K562 (cell line): ENCODE measurements around the gene SMG7. TPM values are rescaled to one million over a fixed set of nuclear protein-coding genes. Genes with fewer than 3 reads are reported as not detected.

Source experiments
- ATAC-seq: fragments of 200-7000 bp; cut with Tn5 transposase; 3 replicates; pipeline ENCODE4 v1.9.1; 2020; ENCODE audit warnings: moderate library complexity
- BruUV-seq: library from RNA; stranded (reverse); fragments of 400-500 nt; replicated peaks from 2 replicates; lab custom pipeline; 2021; lab: Mats Ljungman, UMichigan
- CTCF ChIA-PET: fragments of 300-600 bp; formaldehyde crosslinking; extraction: SDS; loops from one replicate; lab custom pipeline; 2021; ENCODE audit warnings: low intra/inter-chr PET ratio; lab: Yijun Ruan, JAX
- POLR2A ChIA-PET: fragments of 300-600, 350-650 bp; sonication (Branson Sonifier 250); formaldehyde crosslinking; extraction: SDS; loops from one replicate; lab custom pipeline; 2021; ENCODE audit warnings: antibody characterized with exemption, inconsistent platforms; lab: Yijun Ruan, JAX
- DNase-seq, 4 experiments: peaks; one replicate each; pipeline versions ENCODE4 v3.0.0 to v3.0.0-alpha.2; 2011 to 2018; ENCODE audit warnings: low spot score in 3 of 4, mixed read lengths in 3 of 4; ENCODE audit errors: extremely low read depth in 1 of 4
- FAIRE-seq: peaks from 2 replicates; lab custom pipeline; 2011; peaks lifted over from hg19 to GRCh38; lab: Jason Lieb, UNC
- H2AFZ ChIP-seq: 2 replicates; pipeline ENCODE4 v1.6.0; 2011; ENCODE audit warnings: low read depth, low read length, control low read depth, inconsistent platforms
- H3K27ac ChIP-seq: fragments of 200-600 bp; 3 replicates; pipeline ENCODE4 v1.8.0; 2011; ENCODE audit warnings: low read depth, mild to moderate bottlenecking, control low read depth, inconsistent platforms, low read length, moderate library complexity, mixed read lengths; ENCODE audit errors: extremely low read depth
- H3K27me3 ChIP-seq, 2 experiments: fragments of 300-600 bp in 1 of 2; 2 replicates in 1 of 2; 3 replicates in 1 of 2; pipeline versions ENCODE4 v1.6.0 to v1.8.0; 2011; ENCODE audit warnings: inconsistent platforms in 2 of 2, low read length in 2 of 2, mild to moderate bottlenecking in 1 of 2, mixed read lengths in 1 of 2, moderate library complexity in 1 of 2; ENCODE audit not compliant: control insufficient read depth in 2 of 2, insufficient read depth in 2 of 2
- H3K36me3 ChIP-seq: fragments of 300-600 bp; 3 replicates; pipeline ENCODE4 v1.8.0; 2011; ENCODE audit warnings: mild to moderate bottlenecking, low read length, inconsistent platforms; ENCODE audit not compliant: control insufficient read depth, insufficient read depth
- H3K4me1 ChIP-seq, 2 experiments: fragments of 200-600 bp in 1 of 2; replicated peaks in 1 of 2; 2 replicates in 1 of 2; 3 replicates in 1 of 2; pipeline versions ENCODE4 v1.5.1 to v1.8.0; 2011; ENCODE audit warnings: inconsistent platforms in 2 of 2, low read length in 2 of 2, mild to moderate bottlenecking in 1 of 2, mixed read lengths in 1 of 2, moderate library complexity in 1 of 2; ENCODE audit not compliant: control insufficient read depth in 2 of 2, insufficient read depth in 2 of 2
- H3K4me2 ChIP-seq: 2 replicates; pipeline ENCODE4 v1.6.1; 2011; ENCODE audit warnings: low read length, control low read depth, inconsistent platforms, mixed read lengths; ENCODE audit not compliant: insufficient read depth
- H3K4me3 ChIP-seq: fragments of 200-600 bp; sonication (generic), shearing (Covaris generic); 2 replicates; pipeline ENCODE4 v1.5.1; 2016; ENCODE audit warnings: control low read depth, inconsistent platforms
- H3K79me2 ChIP-seq: fragments of 200-600 bp; 3 replicates; pipeline ENCODE4 v1.8.0; 2011; ENCODE audit warnings: low read length, inconsistent platforms; ENCODE audit not compliant: control insufficient read depth, insufficient read depth
- H3K9ac ChIP-seq, 2 experiments: 2 replicates each; pipeline versions ENCODE4 v1.6.0 to v1.6.1; 2011; ENCODE audit warnings: low read depth in 2 of 2, low read length in 2 of 2, control low read depth in 1 of 2, inconsistent platforms in 1 of 2, mild to moderate bottlenecking in 1 of 2, mixed read lengths in 1 of 2; ENCODE audit not compliant: insufficient read depth in 1 of 2
- H3K9me1 ChIP-seq: one replicate; pipeline ENCODE4 v1.6.0; 2011; ENCODE audit warnings: inconsistent platforms, mild to moderate bottlenecking, low read length, moderate library complexity; ENCODE audit not compliant: control insufficient read depth, insufficient read depth
- H3K9me3 ChIP-seq: replicated peaks from 2 replicates; pipeline ENCODE4 v1.5.1; 2011; ENCODE audit warnings: low read depth, low read length, inconsistent platforms; ENCODE audit not compliant: control insufficient read depth, insufficient read depth
- H4K20me1 ChIP-seq: replicated peaks from 2 replicates; pipeline ENCODE4 v1.6.1; 2011; ENCODE audit warnings: low read length, inconsistent platforms, mixed read lengths; ENCODE audit not compliant: control insufficient read depth, insufficient read depth
- HMG20B ChIP-seq: fragments of 250-450 bp; sonication (Bioruptor Pico); IDR thresholded peaks from 2 replicates; pipeline ENCODE4 v1.5.0; 2021; ENCODE audit warnings: mild to moderate bottlenecking
- KDM4B ChIP-seq, 2 experiments: fragments of 450-650 bp in 1 of 2; sonication (generic) in 1 of 2; IDR thresholded peaks; 2 replicates each; pipeline ENCODE4 v1.6.1; 2016 to 2017; ENCODE audit warnings: borderline replicate concordance in 2 of 2, antibody characterized with exemption in 1 of 2, low read depth in 1 of 2, mild to moderate bottlenecking in 1 of 2
- POLR3A ChIP-seq: IDR thresholded peaks from 2 replicates; pipeline ENCODE4 v1.6.1; 2011; ENCODE audit warnings: borderline replicate concordance, mild to moderate bottlenecking, moderate library complexity; ENCODE audit not compliant: insufficient read length, insufficient read depth; ENCODE audit errors: extremely low read depth
- PTRF ChIP-seq: fragments of 450-650 bp; IDR thresholded peaks from 2 replicates; pipeline ENCODE4 v1.6.1; 2016; ENCODE audit warnings: mild to moderate bottlenecking, missing genetic modification characterization, missing compliant biosample characterization
- ZBTB1 ChIP-seq: sonication (generic); formaldehyde crosslinking; IDR thresholded peaks from 2 replicates; pipeline ENCODE4 v1.8.1; 2023; ENCODE audit warnings: missing genetic modification reagents, low read depth, mild to moderate bottlenecking, borderline replicate concordance
- ZBTB17 ChIP-seq: fragments of 450-650 bp; formaldehyde crosslinking; IDR thresholded peaks from 2 replicates; pipeline ENCODE4 v1.4.0; 2020; ENCODE audit warnings: mild to moderate bottlenecking
- ZNF224 ChIP-seq: sonication (generic); formaldehyde crosslinking; IDR thresholded peaks from 2 replicates; pipeline ENCODE4 v1.8.0; 2022; ENCODE audit warnings: mild to moderate bottlenecking, missing genetic modification reagents
- ZSCAN32 ChIP-seq: fragments of 450-650 bp; formaldehyde crosslinking; IDR thresholded peaks from 2 replicates; pipeline ENCODE4 v1.4.0; 2020; ENCODE audit warnings: mild to moderate bottlenecking, moderate library complexity
- WGBS: fragments of 100-300 bp; shearing (Covaris generic); methylation state at CpG from one replicate; pipeline ENCODE4 v1.1.6; 2016; ENCODE audit warnings: low coverage, mixed read lengths; ENCODE audit not compliant: insufficient coverage; ENCODE audit errors: missing lambda C conversion rate; 5-methylcytosine and 5-hydroxymethylcytosine counted together
- in situ Hi-C: fragments of 300-500 bp; cut with MboI; formaldehyde crosslinking; loops from 4 replicates; pipeline ENCODE4 v1.15.0; 2018; ENCODE audit warnings: inconsistent platforms, mixed read lengths
- intact Hi-C: fragments of 100-400 bp; cut with micrococcal nuclease; formaldehyde crosslinking; loops from 2 replicates; pipeline ENCODE4 v1.14.2; 2022
- polyA plus RNA-seq, 8 experiments: library from polyadenylated mRNA; depleted of rRNA in 4 of 8; stranded (reverse) in 5 of 8; unstranded in 3 of 8; fragments of >200 nt; fragmentation: Nextera tagmentation in 2 of 8; fragmentation: Illumina TruSeq in 1 of 8; extraction: Ambion mirVana in 2 of 8; extraction: Trizol in 1 of 8; gene quantifications; 2 replicates each; pipeline versions ENCODE4 v1.2.1 to v1.2.3, GENCODE V29; 2011 to 2014; ENCODE audit warnings: inconsistent platforms in 1 of 8, missing spikeins in 1 of 8
- total RNA-seq, 7 experiments: library from RNA; depleted of rRNA in 6 of 7; stranded (reverse); fragments of >200 nt in 6 of 7; fragmentation: Illumina TruSeq in 2 of 7; extraction: Trizol in 2 of 7; gene quantifications; 2 replicates each; pipeline versions ENCODE4 v1.2.1 to v1.2.3, GENCODE V29; 2011 to 2021; ENCODE audit warnings: low replicate concordance in 1 of 7

The SMG7 gene
- total and polyA plus RNA-seq, 9 of the 15 experiments (the other 6 are each of a cell fraction or from before 2014, with no cell fraction given): 12.4 to 74.6 (median 29.0) TPM

DNA sequence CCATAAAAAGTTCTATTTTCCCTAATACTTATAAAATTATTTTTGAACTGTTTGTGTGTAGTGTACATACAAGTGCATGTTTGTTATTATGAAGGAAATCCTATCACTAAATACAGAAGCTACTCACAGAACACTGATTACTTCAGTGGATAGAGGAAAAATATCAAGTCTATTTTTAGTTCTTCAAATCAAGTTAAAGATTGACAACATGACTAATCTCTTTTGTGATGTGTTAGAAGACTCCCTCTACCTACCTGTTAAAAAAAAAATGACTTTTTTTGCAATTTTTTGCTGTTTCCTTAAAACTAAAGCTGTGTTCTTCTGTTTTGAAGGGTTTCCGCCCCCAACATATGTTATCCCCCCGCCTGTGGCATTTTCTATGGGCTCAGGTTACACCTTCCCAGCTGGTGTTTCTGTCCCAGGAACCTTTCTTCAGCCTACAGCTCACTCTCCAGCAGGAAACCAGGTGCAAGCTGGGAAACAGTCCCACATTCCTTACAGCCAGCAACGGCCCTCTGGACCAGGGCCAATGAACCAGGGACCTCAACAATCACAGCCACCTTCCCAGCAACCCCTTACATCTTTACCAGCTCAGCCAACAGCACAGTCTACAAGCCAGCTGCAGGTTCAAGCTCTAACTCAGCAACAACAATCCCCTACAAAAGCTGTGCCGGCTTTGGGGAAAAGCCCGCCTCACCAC, 72.4 kb downstream of the SMG7 start:
- Histone ChIP-seq H3K36me3 (peaks cover 93% of the 10 kb centered on the region), H3K79me2 (no peaks in the 10 kb centered on the region), H4K20me1 (no peaks in the 10 kb centered on the region), H3K27ac (no peak overlapping the region), H3K4me2 (no peak overlapping the region), H3K9me3 (no peaks in the 10 kb centered on the region), H2AFZ (no peak overlapping the region), H3K9me1 (no peaks in the 10 kb centered on the region), H3K4me1 (no peaks in the 10 kb centered on the region), H3K27me3 (no peaks in the 10 kb centered on the region), H3K9ac (no peak overlapping the region), H3K4me3 (no peak overlapping the region)
- DNase-seq (no peak), ATAC-seq (no peak), FAIRE-seq (no peak)
- WGBS: 86% methylated on average over 5 of the region's 5 CpGs
- in situ Hi-C loops: no loop called here
- intact Hi-C loops: loop anchor here (5.0 kb wide), 1 partner anchor 78 kb away; no protein-coding TSS in a partner anchor
- BruUV-seq: no TSS peak
- TF ChIP-seq KDM4B (IDR thresholded peaks at IDR 0.05; ENCODE audit: borderline replicate concordance in 2 of 2, low read depth in 1 of 2): no peak
- TF ChIP-seq ZNF224: no peak
- TF ChIP-seq PTRF (tag): no peak
- no peak for TF ChIP-seq ZBTB1 (CRISPR knock-in tag)
- no peak for TF ChIP-seq POLR3A
- TF ChIP-seq HMG20B (CRISPR knock-in tag): no peak
- TF ChIP-seq ZBTB17 (CRISPR knock-in tag): no peak
- no peak for TF ChIP-seq ZSCAN32 (CRISPR knock-in tag)
- ChIA-PET POLR2A (no interaction called here), CTCF (no interaction called here)
